GM18858 (cell line): ENCODE measurements around the gene CDC42BPA.

Experiments used
- ATAC-seq: cut with Tn5 transposase; IDR thresholded peaks from one replicate; pipeline ENCODE4 v1.9.1; 2021; ENCODE audit not compliant: unreplicated experiment

The CDC42BPA gene

GRCh38 chr1:226982451-226983177 lies 335.7 kb downstream of the CDC42BPA start:
- no peak for ATAC-seq

DNA sequence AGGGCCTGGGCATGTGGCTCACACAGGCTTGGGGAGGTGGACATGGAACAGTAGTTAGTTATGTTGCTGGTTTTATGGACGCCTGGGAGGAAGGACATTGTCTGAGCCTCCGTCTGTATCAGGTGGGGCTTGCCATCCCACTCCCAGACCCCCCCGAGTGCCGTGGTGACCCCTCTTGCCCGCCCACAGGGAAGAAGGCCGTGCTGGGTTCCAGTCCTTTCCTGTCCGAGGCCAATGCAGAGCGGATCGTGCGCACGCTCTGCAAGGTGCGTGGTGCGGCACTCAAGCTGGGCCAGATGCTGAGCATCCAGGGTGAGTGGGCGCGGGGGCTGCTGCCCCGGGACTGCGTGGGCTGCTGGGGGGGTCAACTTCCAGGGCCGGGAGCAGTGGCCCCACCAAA lies 336.5 kb downstream of the CDC42BPA start:
- no peak for ATAC-seq

DNA sequence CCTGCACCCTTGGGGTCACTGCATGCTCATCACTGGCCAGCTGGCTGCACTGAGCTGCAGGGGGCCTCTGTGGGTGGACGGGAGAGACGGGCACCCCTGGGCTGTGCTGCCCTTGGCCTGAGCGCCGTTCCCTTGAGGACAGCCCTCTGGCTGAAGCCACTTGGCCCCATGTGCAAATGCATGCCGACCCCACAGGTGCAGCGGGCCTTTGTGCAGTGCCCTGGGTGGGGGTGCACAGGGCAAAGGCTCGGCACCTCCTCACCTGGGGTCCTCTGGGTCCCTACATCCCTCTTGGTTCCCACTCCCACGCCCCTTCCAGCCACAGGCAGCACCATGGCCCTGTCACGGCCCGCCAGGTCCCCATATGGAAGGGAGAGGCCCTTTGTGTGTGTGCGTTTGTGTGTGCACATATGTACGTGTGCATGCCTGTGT lies 336.9 kb downstream of the CDC42BPA start:
- ATAC-seq: no peak

DNA sequence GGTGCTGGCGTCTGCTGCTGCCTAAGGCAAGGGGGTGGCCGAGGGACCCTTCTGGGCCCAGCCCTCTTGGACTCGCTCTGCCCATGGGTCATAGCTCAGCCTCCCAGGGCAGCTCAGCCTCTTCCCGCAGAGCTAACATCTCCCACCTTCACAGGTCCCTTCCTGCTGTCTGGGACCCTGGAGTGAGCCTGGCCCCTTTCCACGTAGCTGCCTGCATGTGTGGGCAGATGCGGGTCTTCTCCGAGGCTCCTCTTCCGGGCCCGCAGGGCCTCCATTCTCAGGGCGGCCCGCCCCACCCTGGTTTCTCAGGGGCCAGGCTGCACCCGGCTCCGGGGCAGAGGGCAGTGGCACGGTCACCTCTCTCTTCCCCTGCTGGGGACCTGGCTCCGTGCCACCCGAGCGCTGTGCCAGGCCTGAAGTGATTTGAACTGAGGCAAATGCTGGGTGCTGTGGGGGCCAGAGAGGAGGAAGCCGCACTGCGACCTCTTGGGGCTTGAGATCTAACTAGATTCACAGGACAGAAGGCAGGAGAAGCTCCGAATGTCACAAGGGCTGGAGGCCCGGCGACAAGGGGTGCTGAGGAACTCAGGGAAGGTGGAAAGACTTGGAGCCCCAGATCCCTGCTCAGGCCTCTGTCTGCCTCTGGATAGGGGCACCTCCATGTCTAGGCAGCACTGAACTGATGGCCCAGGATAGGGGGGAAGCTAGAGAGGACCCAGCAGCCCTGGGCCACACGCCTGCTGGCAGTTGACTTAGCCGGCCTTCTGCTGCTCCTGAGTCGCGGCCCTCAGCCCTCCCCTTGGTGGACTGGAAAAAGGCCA lies 337.5 kb downstream of the CDC42BPA start:
- ATAC-seq: no peak

- ATAC-seq: no peak
Observed at GRCh38 chr1:226980122-226980560, 338.2 kb downstream of the CDC42BPA start.

DNA sequence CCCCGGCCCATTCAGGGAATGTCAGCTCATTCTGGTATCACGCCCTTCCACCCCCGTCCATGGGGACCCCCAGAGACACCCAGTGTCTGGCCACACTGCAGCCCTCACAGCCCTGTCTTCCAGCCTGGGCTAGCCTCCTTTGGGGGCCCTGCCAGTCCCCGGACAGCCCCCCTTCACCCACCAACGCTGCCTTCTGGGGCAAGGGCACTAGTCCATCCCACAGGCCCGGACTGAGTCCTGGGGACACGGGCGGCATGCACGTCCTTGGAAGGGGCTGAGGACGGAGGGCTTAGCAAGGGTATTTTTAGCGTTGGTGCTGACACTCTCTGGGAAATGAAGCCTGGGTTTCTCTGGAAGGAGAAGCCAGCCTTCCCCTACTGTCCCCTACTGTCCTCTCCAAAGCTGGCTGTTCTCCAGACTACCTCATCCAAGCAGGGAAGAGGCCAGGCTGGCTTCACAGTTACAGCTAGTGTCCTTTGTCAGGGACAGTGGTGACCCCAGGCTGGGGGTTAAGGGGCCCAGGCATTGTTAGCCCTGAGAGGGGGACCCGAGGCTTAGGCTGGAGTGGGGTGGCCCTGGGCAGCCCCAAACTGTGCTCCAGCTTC lies 338.7 kb downstream of the CDC42BPA start:
- no peak for ATAC-seq

DNA sequence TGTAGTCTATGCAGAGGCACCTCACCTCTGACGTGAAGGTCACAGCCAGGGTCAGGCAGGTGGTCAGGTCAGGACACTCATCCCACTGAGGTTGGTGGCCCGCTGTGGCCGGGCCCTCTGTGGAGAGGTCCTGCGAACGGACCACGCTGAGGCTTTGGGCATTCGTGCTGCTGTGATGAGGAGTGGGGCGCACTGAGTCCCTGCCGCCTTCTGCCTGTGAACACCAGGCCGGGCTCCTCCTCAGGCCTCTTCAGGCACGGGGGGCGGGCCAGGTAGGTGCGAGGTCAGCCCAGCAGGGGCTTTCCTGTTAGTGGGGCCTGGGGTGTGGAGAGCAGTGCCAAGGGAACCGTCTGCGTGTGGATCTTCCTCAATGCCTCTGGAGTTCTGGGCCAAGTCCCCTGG lies 339.2 kb downstream of the CDC42BPA start:
- no peak for ATAC-seq

DNA sequence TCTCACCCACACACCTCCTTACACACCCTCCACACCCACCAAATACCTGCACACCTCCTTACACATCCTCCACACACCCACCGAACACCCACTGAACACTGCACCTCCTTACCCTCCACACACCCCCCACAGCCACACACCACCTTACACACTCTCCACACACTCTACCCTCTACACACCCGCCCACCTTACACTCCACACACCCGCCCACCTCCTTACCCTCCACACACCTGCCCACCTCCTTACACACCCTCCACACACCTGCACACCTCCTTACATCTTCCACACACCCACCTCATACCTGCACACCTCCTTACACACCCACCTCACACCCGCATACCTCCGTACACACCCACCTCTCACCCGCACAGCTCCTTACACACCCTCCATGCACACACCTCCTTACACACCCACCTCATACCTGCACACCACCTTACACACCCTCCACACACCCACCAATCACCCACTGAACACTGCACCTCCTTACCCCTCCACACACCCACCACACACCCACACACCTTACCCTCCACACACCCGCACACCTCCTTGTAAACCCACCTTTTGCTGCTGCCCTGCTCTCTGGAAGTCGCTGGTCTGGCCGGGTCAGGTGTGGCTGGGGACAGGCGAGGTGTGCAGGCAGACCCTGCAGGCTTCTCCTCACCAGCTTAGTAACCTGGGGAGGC lies 339.7 kb downstream of the CDC42BPA start:
- no peak for ATAC-seq

- ATAC-seq: no peak
Observed at GRCh38 chr1:226977643-226978431, 340.5 kb downstream of the CDC42BPA start.

GRCh38 chr1:226976978-226977642 lies 341.2 kb downstream of the CDC42BPA start:
- ATAC-seq: no peak

DNA sequence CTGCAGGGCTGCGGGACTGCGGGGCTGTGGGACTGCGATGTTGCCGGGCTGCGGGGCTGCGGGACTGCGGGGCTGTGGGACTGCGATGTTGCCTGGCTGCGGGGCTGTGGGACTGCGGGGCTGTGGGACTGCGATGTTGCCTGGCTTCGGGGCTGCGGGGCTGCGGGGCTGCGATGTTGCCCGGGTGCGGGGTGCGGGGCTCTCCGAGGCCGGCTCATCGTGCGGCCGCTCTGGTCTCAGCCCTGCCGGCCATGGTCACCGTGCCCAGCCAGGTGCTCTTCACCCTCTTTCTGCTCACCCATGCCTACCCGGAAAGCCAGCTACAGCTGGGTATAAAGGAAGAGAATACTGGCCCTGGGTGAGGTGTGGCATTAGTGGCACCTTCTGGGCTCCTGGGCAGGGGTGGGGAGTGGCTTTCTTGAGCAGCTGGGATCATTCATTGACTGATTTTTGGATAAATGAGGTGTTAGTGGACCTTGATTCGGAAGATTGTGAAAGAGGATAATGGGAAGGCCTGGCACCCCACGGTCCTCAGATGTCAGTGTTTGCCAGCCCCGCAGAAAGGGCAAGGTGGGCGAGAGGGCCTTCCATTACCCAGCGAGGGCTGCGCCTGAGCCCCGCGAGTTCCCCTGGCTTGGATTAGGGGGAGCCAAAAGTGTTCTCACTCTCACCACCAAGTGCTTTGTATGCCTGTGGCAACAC lies 341.9 kb downstream of the CDC42BPA start:
- ATAC-seq: no peak

GRCh38 chr1:226975259-226976250 lies 342.7 kb downstream of the CDC42BPA start:
- ATAC-seq: no peak

DNA sequence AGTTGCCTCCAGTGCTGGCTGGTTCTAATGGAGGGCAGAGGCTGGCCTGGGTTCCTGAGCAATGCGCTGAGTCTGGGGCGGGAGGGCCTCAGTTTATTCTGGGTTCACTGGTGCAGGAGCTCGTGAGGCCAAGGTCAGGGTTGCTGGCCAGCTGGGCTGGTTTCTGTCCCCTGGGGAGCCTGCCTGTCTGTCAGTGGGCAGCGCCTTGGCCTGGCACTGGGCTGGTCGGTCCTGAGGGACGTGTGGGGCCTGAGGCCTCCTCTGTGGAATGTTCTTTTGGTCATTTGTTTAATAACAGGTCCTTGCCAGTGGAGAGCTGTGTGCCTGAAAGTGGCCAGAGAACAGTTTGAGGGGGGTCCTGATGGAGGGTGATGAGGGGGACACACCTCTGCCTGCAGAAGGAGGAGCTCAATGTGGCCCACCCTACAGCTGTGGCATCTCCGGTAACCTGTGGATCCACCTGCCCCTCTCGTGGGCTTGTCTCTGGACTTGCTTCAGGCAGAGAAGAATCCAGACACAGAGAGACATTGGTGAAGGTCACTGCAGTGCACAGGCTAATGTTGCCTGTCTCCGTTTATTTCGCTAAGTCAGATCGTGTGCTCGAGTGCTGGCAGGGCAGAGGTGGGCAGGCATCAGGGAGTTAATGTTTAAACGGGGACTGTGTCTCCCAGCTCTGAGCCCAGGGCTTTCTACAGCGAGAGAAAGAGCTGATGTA lies 343.6 kb downstream of the CDC42BPA start:
- ATAC-seq: no peak

GRCh38 chr1:226973898-226974543 lies 344.3 kb downstream of the CDC42BPA start:
- ATAC-seq: no peak

DNA sequence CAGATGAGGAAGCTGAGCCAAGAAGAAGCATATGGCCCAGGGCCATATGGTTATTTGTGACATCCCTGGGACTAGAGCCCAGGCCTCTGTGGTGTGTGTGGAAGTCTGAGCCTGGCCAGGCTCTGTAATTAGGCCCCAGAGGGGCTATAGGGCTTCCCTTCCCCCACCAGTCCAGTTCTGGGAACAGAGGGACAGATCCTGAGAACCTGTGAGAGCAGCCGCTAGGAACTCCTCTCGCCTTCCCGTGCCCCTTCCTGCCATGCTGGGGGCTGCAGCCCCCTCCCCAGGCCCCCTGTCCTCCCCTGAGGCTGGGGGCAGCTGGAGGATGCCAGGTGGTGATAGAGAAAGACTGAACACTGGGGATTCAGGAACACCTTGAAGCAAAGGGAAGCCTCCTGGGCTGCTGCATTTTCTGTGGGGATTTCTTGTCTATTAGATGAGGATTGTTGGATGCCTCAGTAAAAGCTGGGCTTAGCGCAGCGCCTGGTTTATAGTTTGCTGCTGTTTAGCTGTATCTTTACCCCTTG lies 344.9 kb downstream of the CDC42BPA start:
- ATAC-seq: no peak

DNA sequence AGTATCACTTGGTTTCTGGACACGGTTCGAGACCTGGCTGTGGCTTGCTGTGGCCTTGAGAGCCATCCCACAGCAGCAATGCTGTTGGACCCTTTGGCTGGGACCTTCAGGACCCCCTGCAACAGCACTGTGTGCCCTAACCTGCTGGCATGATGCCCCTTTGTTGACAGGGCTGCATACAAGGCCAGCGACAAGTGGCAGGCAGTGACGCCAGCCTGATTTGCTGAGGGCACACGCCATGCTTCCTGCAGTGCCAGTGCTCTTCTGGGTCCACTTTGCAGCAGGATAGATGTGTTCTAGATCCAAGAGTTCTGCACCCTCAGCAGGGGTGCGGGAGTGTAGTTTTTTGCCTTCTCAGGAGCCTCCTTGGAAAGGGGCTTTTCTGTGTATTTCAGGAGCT lies 345.4 kb downstream of the CDC42BPA start:
- no peak for ATAC-seq

DNA sequence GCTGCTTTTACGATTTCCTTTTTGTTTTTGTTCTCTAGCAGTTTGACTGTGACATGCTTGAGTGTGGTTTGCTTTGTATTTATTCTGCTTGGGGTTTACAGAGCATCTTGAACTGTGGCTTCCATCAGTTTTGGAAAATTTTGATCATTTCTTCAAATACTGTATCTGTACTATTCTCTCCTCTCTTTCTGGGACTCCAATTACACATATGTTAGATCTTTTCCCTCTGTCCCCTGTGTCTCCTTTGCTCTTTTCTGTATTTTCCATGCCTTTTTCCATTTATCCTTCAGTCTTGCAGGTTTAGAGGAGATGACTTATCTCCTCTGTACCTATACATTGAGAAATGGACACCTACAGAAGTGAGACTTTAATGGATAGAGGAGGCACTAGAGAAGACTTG lies 346.5 kb downstream of the CDC42BPA start:
- ATAC-seq: no peak
